Keratinocyte (primary cell): ENCODE measurements around the gene TNFRSF19.
"Not testable (repeated sequence)": the region's sequence is repeated elsewhere in the genome, so short reads cannot be mapped to it uniquely, and the experiment has no call there.

ENCODE experiments used
- CTCF ChIP-seq, 3 experiments: IDR thresholded peaks in 1 of 3; conservative IDR thresholded peaks in 1 of 3; optimal IDR thresholded peaks in 1 of 3; 2 replicates in 2 of 3; 3 replicates in 1 of 3; pipeline versions ENCODE3 to v1.5.1; 2011; ENCODE audit warnings: low read length in 3 of 3, mild to moderate bottlenecking in 3 of 3, moderate library complexity in 2 of 3, control low read depth in 1 of 3, inconsistent platforms in 1 of 3; ENCODE audit not compliant: insufficient read depth in 2 of 3; ENCODE audit errors: extremely low read depth in 1 of 3
- EZH2 ChIP-seq: IDR thresholded peaks from one replicate; pipeline ENCODE4 v1.6.1; 2012; ENCODE audit warnings: inconsistent platforms, mild to moderate bottlenecking, low read length, moderate library complexity

- not testable (repeated sequence) for TF ChIP-seq CTCF (optimal IDR thresholded peaks at IDR 0.05 in 1 of 3, IDR thresholded peaks at IDR 0.05 in 1 of 3, conservative IDR thresholded peaks at IDR 0.05 in 1 of 3; ENCODE audit: extremely low read depth in 1 of 3, insufficient read depth in 2 of 3, low read length in 3 of 3); EZH2
Measured at GRCh38 chr13:23677679-23678288, 107.6 kb downstream of the TNFRSF19 start.
